ENCODE data around the gene MMP24. TPM values are rescaled to one million over a fixed set of nuclear protein-coding genes. Genes with fewer than 3 reads are reported as not detected.
A peak's percentile ranks its signal among the peaks of the same experiment; 100 is the strongest.
"Not testable (repeated sequence)": the region's sequence is repeated elsewhere in the genome, so short reads cannot be mapped to it uniquely, and the experiment has no call there.

MMP24 gene
- total RNA-seq, 1 donor from 2014 or later, result 0.40 TPM

- intact Hi-C loops (cut with DNase I), result no loop called here
Measured at GRCh38 chr20:35252037-35252461, 25.6 kb downstream of the MMP24 start.

GRCh38 chr20:35252598-35252997, 26.1 kb downstream of the MMP24 start:
- DNase-seq (ENCODE audit: low spot score); intact Hi-C loops (cut with DNase I): not testable (repeated sequence)

More at GRCh38 chr20:35252037-35252461, 25.6 kb downstream of the MMP24 start:
- no peak for DNase-seq (ENCODE audit: low spot score)

GRCh38 chr20:35253010-35253409, 26.5 kb downstream of the MMP24 start:
- DNase-seq (ENCODE audit: low spot score), result no peak
- intact Hi-C loops (cut with DNase I), result no loop called here

- no peak for DNase-seq (ENCODE audit: low spot score)
- intact Hi-C loops (cut with DNase I), result no loop called here
Measured at GRCh38 chr20:35254448-35254999, 28.0 kb downstream of the MMP24 start.

- no peak for DNase-seq (ENCODE audit: low spot score)
- intact Hi-C loops (cut with DNase I), result no loop called here
Measured at GRCh38 chr20:35257175-35257909, 30.9 kb downstream of the MMP24 start.

GRCh38 chr20:35260426-35260825, 33.9 kb downstream of the MMP24 start:
- intact Hi-C loops (cut with DNase I), result no loop called here
- DNase-seq (ENCODE audit: low spot score), result no peak

- DNase-seq (ENCODE audit: low spot score); intact Hi-C loops (cut with DNase I): not testable (repeated sequence)
Measured at GRCh38 chr20:35262321-35262720, 35.8 kb downstream of the MMP24 start.

GRCh38 chr20:35262731-35263531, 36.4 kb downstream of the MMP24 start:
- intact Hi-C loops (cut with DNase I); DNase-seq (ENCODE audit: low spot score): not testable (repeated sequence)

GRCh38 chr20:35263532-35264341, 37.2 kb downstream of the MMP24 start:
- no peak for DNase-seq (ENCODE audit: low spot score)
- intact Hi-C loops (cut with DNase I), result no loop called here

GRCh38 chr20:35264755-35265154, 38.3 kb downstream of the MMP24 start:
- intact Hi-C loops (cut with DNase I), result no loop called here
- DNase-seq (ENCODE audit: low spot score), result no peak

- intact Hi-C loops (cut with DNase I), result no loop called here
- peak; percentile 53 for DNase-seq (ENCODE audit: low spot score)
Measured at GRCh38 chr20:35267092-35267491, 40.6 kb downstream of the MMP24 start.

GRCh38 chr20:35269055-35269781, 42.7 kb downstream of the MMP24 start:
- no peak for DNase-seq (ENCODE audit: low spot score)
- intact Hi-C loops (cut with DNase I), result loop anchor here (2.0 kb wide), 1 partner anchor 124 kb away; no protein-coding TSS in a partner anchor

GRCh38 chr20:35270021-35270902, 43.8 kb downstream of the MMP24 start:
- intact Hi-C loops (cut with DNase I), result no loop called here
- no peak for DNase-seq (ENCODE audit: low spot score)

GRCh38 chr20:35271073-35271882, 44.8 kb downstream of the MMP24 start:
- no peak for DNase-seq (ENCODE audit: low spot score)
- intact Hi-C loops (cut with DNase I), result no loop called here

GRCh38 chr20:35271904-35272303, 45.4 kb downstream of the MMP24 start:
- intact Hi-C loops (cut with DNase I), result no loop called here

GRCh38 chr20:35273449-35274171, 47.1 kb downstream of the MMP24 start:
- intact Hi-C loops (cut with DNase I), result no loop called here
- DNase-seq (ENCODE audit: low spot score), result no peak

More at GRCh38 chr20:35271904-35272303, 45.4 kb downstream of the MMP24 start:
- DNase-seq (ENCODE audit: low spot score), result no peak

Data from cardiac septum (tissue), 1 donor.